Measurements from ENCODE around the gene TBC1D26. TPM values are rescaled to one million over a fixed set of nuclear protein-coding genes. Genes with fewer than 3 reads are reported as not detected.
"Not testable (repeated sequence)": the region's sequence is repeated elsewhere in the genome, so short reads cannot be mapped to it uniquely, and the experiment has no call there.

The TBC1D26 gene
- total RNA-seq, 2 donors from 2014 or later: 6.0 TPM; not detected in 1

- 98% methylated on average over 9 of the region's 11 CpGs for WGBS
- H3K27ac ChIP-seq; H3K36me3 ChIP-seq; H3K4me3 ChIP-seq; H3K27me3 ChIP-seq (replicated peaks; ENCODE audit: insufficient read depth); DNase-seq (ENCODE audit: low spot score); intact Hi-C loops (cut with DNase I); H3K9me3 ChIP-seq; H3K4me1 ChIP-seq (replicated peaks): not testable (repeated sequence)
Observed at GRCh38 chr17:15716601-15717563, 15.2 kb upstream of the TBC1D26 start.

DNA sequence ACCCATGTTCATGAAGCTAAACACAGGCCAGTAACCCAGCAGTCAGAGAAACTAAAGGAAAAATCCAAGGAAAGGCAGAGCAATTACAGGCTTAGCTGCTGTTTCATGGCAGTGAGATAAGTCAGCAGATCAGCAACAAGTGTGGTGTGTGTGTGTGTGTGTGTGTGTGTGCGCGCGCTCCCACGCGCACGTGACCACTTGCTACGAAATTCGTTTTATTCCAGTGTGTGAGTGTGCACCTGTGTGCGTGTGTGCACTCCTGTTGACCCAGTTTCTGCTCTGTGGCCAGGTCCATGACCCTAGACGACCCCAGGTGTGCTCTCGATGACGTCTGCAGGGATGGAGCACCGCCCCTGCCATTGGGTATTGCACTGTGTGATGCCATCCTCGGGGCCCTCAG, 1.5 kb upstream of the TBC1D26 start:
- 72% methylated on average over 9 of the region's 14 CpGs for WGBS
- intact Hi-C loops (cut with DNase I); H3K4me1 ChIP-seq (replicated peaks); H3K9me3 ChIP-seq; H3K4me3 ChIP-seq; H3K36me3 ChIP-seq; DNase-seq (ENCODE audit: low spot score); H3K27ac ChIP-seq; H3K27me3 ChIP-seq (replicated peaks; ENCODE audit: insufficient read depth): not testable (repeated sequence)

DNA sequence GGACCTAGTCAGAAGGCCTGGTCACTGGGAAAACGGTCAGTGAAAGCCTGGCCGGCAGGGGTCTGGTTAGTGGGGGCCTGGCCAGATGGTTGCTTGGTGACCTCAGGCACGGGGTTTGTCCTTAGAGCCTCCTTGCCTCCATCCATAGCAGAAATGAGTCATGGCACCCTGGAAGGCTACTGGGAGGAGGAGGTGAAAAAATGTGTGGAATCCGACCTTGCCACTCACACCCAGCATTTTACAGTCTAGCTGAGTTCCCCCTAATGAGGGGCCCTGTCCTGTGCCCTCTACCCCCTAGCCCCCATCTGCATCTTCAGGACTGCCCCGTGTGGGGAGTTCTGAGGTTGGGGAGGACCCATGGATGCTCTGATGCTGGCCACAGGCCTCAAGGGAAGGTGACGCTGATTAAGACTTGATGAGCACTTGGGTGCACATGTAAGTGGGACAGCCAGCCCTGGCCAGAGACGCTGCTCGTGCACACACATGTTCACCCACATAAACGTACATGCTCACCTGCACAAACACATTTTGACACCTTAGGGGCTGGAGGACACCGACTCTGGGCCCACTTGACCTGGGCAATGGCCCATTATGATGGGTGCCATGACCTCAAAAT, 1.2 kb downstream of the TBC1D26 start:
- H3K27me3 ChIP-seq (replicated peaks; ENCODE audit: insufficient read depth); DNase-seq (ENCODE audit: low spot score); H3K36me3 ChIP-seq; H3K9me3 ChIP-seq; H3K27ac ChIP-seq; H3K4me1 ChIP-seq (replicated peaks); intact Hi-C loops (cut with DNase I); H3K4me3 ChIP-seq: not testable (repeated sequence)
- WGBS: 81% methylated on average over 10 of the region's 10 CpGs

- intact Hi-C loops (cut with DNase I); H3K36me3 ChIP-seq; DNase-seq (ENCODE audit: low spot score); H3K9me3 ChIP-seq; H3K4me3 ChIP-seq; H3K27me3 ChIP-seq (replicated peaks; ENCODE audit: insufficient read depth); H3K27ac ChIP-seq; H3K4me1 ChIP-seq (replicated peaks): not testable (repeated sequence)
- 82% methylated on average over 5 of the region's 5 CpGs for WGBS
Observed at GRCh38 chr17:15736578-15736977, 4.5 kb downstream of the TBC1D26 start.

DNA sequence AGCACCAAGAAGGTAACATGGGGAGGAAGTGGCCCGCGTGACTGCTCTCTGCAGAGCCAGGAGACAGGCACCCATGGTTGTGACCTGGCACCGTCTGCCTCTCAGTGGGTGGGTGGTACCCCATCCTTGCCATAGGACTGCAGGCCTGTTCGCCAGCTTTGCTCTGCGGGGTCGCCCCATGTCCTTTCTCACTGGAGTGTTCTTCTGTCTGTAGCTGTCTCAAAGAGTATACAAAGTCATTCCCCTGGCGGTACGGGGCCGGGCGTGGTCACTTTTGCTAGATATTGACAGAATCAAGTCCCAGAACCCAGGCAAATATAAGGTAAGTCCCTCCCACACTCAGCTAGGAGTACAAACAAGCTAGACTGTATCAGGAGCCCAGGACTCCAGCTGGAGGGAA, 6.0 kb downstream of the TBC1D26 start:
- 86% methylated on average over 10 of the region's 10 CpGs for WGBS
- H3K9me3 ChIP-seq: no peaks in the 10 kb centered on the region
- no peaks in the 10 kb centered on the region for H3K36me3 ChIP-seq
- H3K4me1 ChIP-seq (replicated peaks): no peaks in the 10 kb centered on the region
- no peak overlapping the region for H3K4me3 ChIP-seq
- no peak for DNase-seq (ENCODE audit: low spot score)
- H3K27ac ChIP-seq: no peak overlapping the region
- intact Hi-C loops (cut with DNase I): no loop called here
- TF ChIP-seq POLR2A (IDR thresholded peaks at IDR 0.05) (no peak), POLR2AphosphoS5 (IDR thresholded peaks at IDR 0.05) (no peak)
- TF ChIP-seq, protein P1, sequence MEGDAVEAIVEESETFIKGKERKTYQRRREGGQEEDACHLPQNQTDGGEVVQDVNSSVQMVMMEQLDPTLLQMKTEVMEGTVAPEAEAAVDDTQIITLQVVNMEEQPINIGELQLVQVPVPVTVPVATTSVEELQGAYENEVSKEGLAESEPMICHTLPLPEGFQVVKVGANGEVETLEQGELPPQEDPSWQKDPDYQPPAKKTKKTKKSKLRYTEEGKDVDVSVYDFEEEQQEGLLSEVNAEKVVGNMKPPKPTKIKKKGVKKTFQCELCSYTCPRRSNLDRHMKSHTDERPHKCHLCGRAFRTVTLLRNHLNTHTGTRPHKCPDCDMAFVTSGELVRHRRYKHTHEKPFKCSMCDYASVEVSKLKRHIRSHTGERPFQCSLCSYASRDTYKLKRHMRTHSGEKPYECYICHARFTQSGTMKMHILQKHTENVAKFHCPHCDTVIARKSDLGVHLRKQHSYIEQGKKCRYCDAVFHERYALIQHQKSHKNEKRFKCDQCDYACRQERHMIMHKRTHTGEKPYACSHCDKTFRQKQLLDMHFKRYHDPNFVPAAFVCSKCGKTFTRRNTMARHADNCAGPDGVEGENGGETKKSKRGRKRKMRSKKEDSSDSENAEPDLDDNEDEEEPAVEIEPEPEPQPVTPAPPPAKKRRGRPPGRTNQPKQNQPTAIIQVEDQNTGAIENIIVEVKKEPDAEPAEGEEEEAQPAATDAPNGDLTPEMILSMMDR (IDR thresholded peaks at IDR 0.05): no peak
- H3K27me3 ChIP-seq (replicated peaks; ENCODE audit: insufficient read depth): no peaks in the 10 kb centered on the region

- H3K4me1 ChIP-seq (replicated peaks); DNase-seq (ENCODE audit: low spot score); H3K9me3 ChIP-seq; H3K36me3 ChIP-seq; intact Hi-C loops (cut with DNase I); H3K27me3 ChIP-seq (replicated peaks; ENCODE audit: insufficient read depth); H3K4me3 ChIP-seq; H3K27ac ChIP-seq: not testable (repeated sequence)
- WGBS: 94% methylated on average over 10 of the region's 11 CpGs
Observed at GRCh38 chr17:15739259-15739658, 7.2 kb downstream of the TBC1D26 start.

DNA sequence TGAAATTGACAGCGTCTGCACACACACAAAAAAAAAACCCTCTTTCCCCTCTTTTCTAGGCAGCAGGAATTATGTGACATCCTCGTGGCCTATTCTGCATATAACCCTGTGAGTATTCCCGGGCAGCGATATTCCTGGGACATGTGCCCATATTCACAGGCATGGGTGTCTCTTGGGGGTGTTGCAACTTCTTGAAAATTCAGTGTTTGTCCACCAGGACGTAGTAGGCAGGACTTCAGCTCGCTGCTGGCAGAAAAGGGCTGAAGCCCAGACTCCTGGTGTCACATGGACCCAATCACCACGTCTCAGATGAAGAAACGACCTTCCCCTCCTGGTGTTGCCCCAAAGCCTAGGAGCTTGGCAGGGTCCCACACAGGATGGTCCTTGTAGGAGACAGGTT, 8.0 kb downstream of the TBC1D26 start:
- 66% methylated on average over 8 of the region's 8 CpGs for WGBS

More for the DNA sequence above, 8.0 kb downstream of the TBC1D26 start:
- DNase-seq (ENCODE audit: low spot score); H3K4me1 ChIP-seq (replicated peaks); H3K27me3 ChIP-seq (replicated peaks; ENCODE audit: insufficient read depth); H3K9me3 ChIP-seq; H3K27ac ChIP-seq; intact Hi-C loops (cut with DNase I); H3K4me3 ChIP-seq; H3K36me3 ChIP-seq: not testable (repeated sequence)
